ENCODE measurements around the gene LDHB. TPM values are rescaled to one million over a fixed set of nuclear protein-coding genes. Genes with fewer than 3 reads are reported as not detected.

LDHB gene
- polyA plus RNA-seq, 2 of the 4 experiments (the other 2 are of a cell fraction), result 1,852 to 2,260 TPM

Other genes with a start within 250 kb of the LDHB start
- gene PYROXD1, start 220.2 kb downstream of the LDHB start, polyA plus RNA-seq (2011; rRNA removed), result 14.4 and 22.9 TPM in 2 replicates
- gene PYROXD1, start 220.2 kb downstream of the LDHB start, polyA plus RNA-seq (2017; fragmentation: RNase III; extraction: RNeasy Plus Mini Kit Qiagen cat#74134 plus additional on column Dnase treatment), result 6.7 to 7.8 TPM (median 7.0 TPM) in 3 replicates
- gene RECQL, start 156.2 kb downstream of the LDHB start, polyA plus RNA-seq (2011; rRNA removed), result 56.7 and 84.2 TPM in 2 replicates
- gene RECQL, start 156.2 kb downstream of the LDHB start, polyA plus RNA-seq (2017; fragmentation: RNase III; extraction: RNeasy Plus Mini Kit Qiagen cat#74134 plus additional on column Dnase treatment), result 76.5 to 79.5 TPM (median 77.0 TPM) in 3 replicates
- gene GOLT1B, start 156.1 kb downstream of the LDHB start, polyA plus RNA-seq (2011; rRNA removed), result 62.3 and 73.4 TPM in 2 replicates
- gene GOLT1B, start 156.1 kb downstream of the LDHB start, polyA plus RNA-seq (2017; fragmentation: RNase III; extraction: RNeasy Plus Mini Kit Qiagen cat#74134 plus additional on column Dnase treatment), result 80.4 to 107 TPM (median 95.4 TPM) in 3 replicates
- 34.4 and 39.8 TPM in 2 replicates for gene SPX, start 131.5 kb downstream of the LDHB start, polyA plus RNA-seq (2011; rRNA removed)
- 2.7 to 3.2 TPM (median 2.9 TPM) in 3 replicates for gene SPX, start 131.5 kb downstream of the LDHB start, polyA plus RNA-seq (2017; fragmentation: RNase III; extraction: RNeasy Plus Mini Kit Qiagen cat#74134 plus additional on column Dnase treatment)
- gene GYS2, start 53.0 kb downstream of the LDHB start, polyA plus RNA-seq (2011; rRNA removed), result 0.19 TPM in 2 replicates
- 0.04 TPM in 1 of 3 replicates, not detected in the others for gene GYS2, start 53.0 kb downstream of the LDHB start, polyA plus RNA-seq (2017; fragmentation: RNase III; extraction: RNeasy Plus Mini Kit Qiagen cat#74134 plus additional on column Dnase treatment)
- 0.67 and 0.73 TPM in 2 replicates for gene KCNJ8, start 116.9 kb upstream of the LDHB start, polyA plus RNA-seq (2011; rRNA removed)
- 0.60 to 0.79 TPM (median 0.68 TPM) in 3 replicates for gene KCNJ8, start 116.9 kb upstream of the LDHB start, polyA plus RNA-seq (2017; fragmentation: RNase III; extraction: RNeasy Plus Mini Kit Qiagen cat#74134 plus additional on column Dnase treatment)

All from A549 (cell line).